Kidney (tissue), 14 donors: ENCODE results near the gene FOXK1. TPM values are rescaled to one million over a fixed set of nuclear protein-coding genes. Genes with fewer than 3 reads are reported as not detected.
A peak's percentile ranks its signal among the peaks of the same experiment; 100 is the strongest.

Experiments used
- DNase-seq, 5 donors: peaks; one replicate each; pipeline ENCODE4 v3.0.0-alpha.2; 2013 to 2020
- FAIRE-seq: peaks from 2 replicates; lab custom pipeline; 2012; peaks lifted over from hg19 to GRCh38; lab: Jason Lieb, UNC
- H3K27ac ChIP-seq, 2 donors: one replicate each; pipeline ENCODE4 v1.7.0; 2013; ENCODE audit warnings: low read depth in 2 of 2, low read length in 2 of 2, inconsistent platforms in 1 of 2
- H3K27me3 ChIP-seq: one replicate; pipeline ENCODE4 v1.7.1; 2013; ENCODE audit warnings: low read length, inconsistent platforms; ENCODE audit not compliant: control insufficient read depth, insufficient read depth
- H3K36me3 ChIP-seq, 3 donors: one replicate each; pipeline versions ENCODE4 v1.7.0 to v1.7.1; 2013; ENCODE audit warnings: low read length in 3 of 3, control low read depth in 1 of 3, inconsistent platforms in 1 of 3; ENCODE audit not compliant: insufficient read depth in 3 of 3, control insufficient read depth in 2 of 3
- H3K4me1 ChIP-seq, 3 donors: one replicate each; pipeline versions ENCODE4 v1.7.0 to v1.7.1; 2013; ENCODE audit warnings: low read length in 3 of 3, inconsistent platforms in 1 of 3, low read depth in 1 of 3; ENCODE audit not compliant: control insufficient read depth in 2 of 3, insufficient read depth in 2 of 3
- H3K4me3 ChIP-seq, 3 donors: one replicate each; pipeline versions ENCODE4 v1.7.0 to v1.8.1; 2013; ENCODE audit warnings: low read length in 3 of 3, control low read depth in 1 of 3, inconsistent platforms in 1 of 3
- H3K9ac ChIP-seq, 3 donors: one replicate each; pipeline versions ENCODE4 v1.7.0 to v1.7.1; 2013; ENCODE audit warnings: low read length in 3 of 3, control low read depth in 1 of 3, inconsistent platforms in 1 of 3
- H3K9me3 ChIP-seq, 3 donors: one replicate each; pipeline versions ENCODE4 v1.7.0 to v1.7.1; 2013; ENCODE audit warnings: low read length in 3 of 3, control low read depth in 1 of 3, inconsistent platforms in 1 of 3; ENCODE audit not compliant: control insufficient read depth in 2 of 3, insufficient read depth in 1 of 3
- CTCF ChIP-seq: IDR thresholded peaks from 3 replicates; pipeline ENCODE4 v1.5.1; 2012; ENCODE audit warnings: mild to moderate bottlenecking, moderate library complexity, borderline replicate concordance; ENCODE audit not compliant: insufficient read depth; ENCODE audit errors: extremely low read depth
- intact Hi-C: fragments of 100-400 bp; cut with DNase I; formaldehyde crosslinking; loops from one replicate; pipeline ENCODE4 v1.11.1; 2022
- polyA plus RNA-seq: library from polyadenylated mRNA; stranded (reverse); fragments of 350-450 nt; fragmentation: Illumina TruSeq; extraction: RNeasy Lipid Tissue Mini Kit (QIAGEN cat#74804); gene quantifications from one replicate; pipeline ENCODE4 v1.2.3, GENCODE V29; 2014; ENCODE audit warnings: low read depth, low replicate concordance; ENCODE audit not compliant: insufficient read depth
- total RNA-seq: library from RNA; stranded (reverse); fragmentation: NEBNext Ultra II Directional; extraction: Animal tissue kit (Norgen Biotek cat#: 25700); gene quantifications from one replicate; pipeline ENCODE4 v1.2.1, GENCODE V29; 2021
- donor health status: control.
- donor health status: control.
- donor health status: control.
- donor health status: control.
- donor health status: control.
- donor health status: DM: yes; HTN: yes; CAD: no.
- donor health status: Normal renal cell carcinoma (clear cell type).

Gene FOXK1
- total and polyA plus RNA-seq, 2 donors from 2014 or later: 3.9 to 44.2 TPM

- no peak for TF ChIP-seq CTCF
- no peaks in the 10 kb centered on the region for H3K9me3 ChIP-seq
- peaks cover 0 to 3% (median 0%) of the 10 kb centered on the region in 3 donors for H3K36me3 ChIP-seq
- H3K9ac ChIP-seq: no peak overlapping the region
- H3K4me3 ChIP-seq: no peak overlapping the region
- H3K27me3 ChIP-seq: no peaks in the 10 kb centered on the region
- no peak for DNase-seq
- H3K4me1 ChIP-seq: peaks cover 0 to 8% (median 0%) of the 10 kb centered on the region in 3 donors
- no peak for FAIRE-seq
- H3K27ac ChIP-seq: no peak overlapping the region
- intact Hi-C loops: no loop called here
These were observed 88.8 kb downstream of the FOXK1 start for GRCh38 chr7:4770886-4771285.

GRCh38 chr7:4771737-4772136 lies 89.6 kb downstream of the FOXK1 start:
- no peak overlapping the region for H3K9ac ChIP-seq
- H3K27ac ChIP-seq: no peak overlapping the region
- FAIRE-seq (no peak), DNase-seq (no peak)
- H3K36me3 ChIP-seq: no peaks in the 10 kb centered on the region
- TF ChIP-seq CTCF: no peak
- H3K27me3 ChIP-seq: no peaks in the 10 kb centered on the region
- peaks cover 0 to 10% (median 3%) of the 10 kb centered on the region in 3 donors for H3K4me1 ChIP-seq
- no peaks in the 10 kb centered on the region for H3K9me3 ChIP-seq
- H3K4me3 ChIP-seq: no peak overlapping the region
- intact Hi-C loops: no loop called here

GRCh38 chr7:4772306-4772705 lies 90.2 kb downstream of the FOXK1 start:
- Histone ChIP-seq H3K27ac (no peak overlapping the region), H3K9me3 (no peaks in the 10 kb centered on the region), H3K36me3 (no peaks in the 10 kb centered on the region), H3K4me3 (no peak overlapping the region), H3K4me1 (peaks cover 0 to 13% (median 7%) of the 10 kb centered on the region in 3 donors), H3K27me3 (no peaks in the 10 kb centered on the region), H3K9ac (no peak overlapping the region)
- TF ChIP-seq CTCF: no peak
- DNase-seq (no peak), FAIRE-seq (no peak)
- intact Hi-C loops: no loop called here

GRCh38 chr7:4774007-4774406 lies 91.9 kb downstream of the FOXK1 start:
- Histone ChIP-seq H3K4me3 (peak overlapping the region in 2 of 3 donors; percentile 86 to 92), H3K9me3 (no peaks in the 10 kb centered on the region), H3K4me1 (peaks cover 0 to 13% (median 7%) of the 10 kb centered on the region in 3 donors), H3K9ac (no peak overlapping the region), H3K36me3 (no peaks in the 10 kb centered on the region), H3K27ac (no peak overlapping the region), H3K27me3 (no peaks in the 10 kb centered on the region)
- no peak for TF ChIP-seq CTCF
- FAIRE-seq: no peak
- intact Hi-C loops: no loop called here
- DNase-seq: no peak
